Left ventricle myocardium inferior (tissue), 1 donor: ENCODE data around the gene PTPRG. TPM values are rescaled to one million over a fixed set of nuclear protein-coding genes. Genes with fewer than 3 reads are reported as not detected.

Source experiments
- DNase-seq: peaks from one replicate; pipeline ENCODE4 v3.0.0-alpha.2; 2020
- H3K27ac ChIP-seq: fragments of 200-600 bp; replicated peaks from 2 replicates; pipeline ENCODE4 v1.8.0; 2021
- H3K27me3 ChIP-seq: fragments of 200-600 bp; 2 replicates; pipeline ENCODE4 v1.8.0; 2021; ENCODE audit warnings: low read depth
- H3K36me3 ChIP-seq: fragments of 200-600 bp; 2 replicates; pipeline ENCODE4 v1.8.0; 2021
- H3K4me1 ChIP-seq: fragments of 200-600 bp; 2 replicates; pipeline ENCODE4 v1.8.0; 2021
- H3K4me3 ChIP-seq: fragments of 200-600 bp; 2 replicates; pipeline ENCODE4 v1.8.0; 2021; ENCODE audit warnings: mild to moderate bottlenecking, moderate library complexity
- H3K9me3 ChIP-seq: fragments of 200-600 bp; replicated peaks from 2 replicates; pipeline ENCODE4 v1.8.0; 2021
- CTCF ChIP-seq: fragments of 200-600 bp; IDR thresholded peaks from 2 replicates; pipeline ENCODE4 v1.8.0; 2021; ENCODE audit warnings: antibody characterized with exemption, mild to moderate bottlenecking, borderline replicate concordance
- intact Hi-C: fragments of 100-400 bp; cut with micrococcal nuclease; formaldehyde crosslinking; loops from one replicate; pipeline ENCODE4 v1.11.0; 2022
- total RNA-seq: library from RNA; stranded (reverse); fragmentation: NEBNext Ultra II Directional; extraction: Animal tissue kit (Norgen Biotek cat#: 25700); gene quantifications from one replicate; pipeline ENCODE4 v1.2.1, GENCODE V29; 2021
- donor health status: DM: no; HTN: yes; CAD: no; lungs with severe emphysema.

Gene PTPRG
- total RNA-seq, 1 donor from 2014 or later: 29.6 TPM

GRCh38 chr3:61673651-61674050 lies 112.3 kb downstream of the PTPRG start:
- intact Hi-C loops: no loop called here
- Histone ChIP-seq H3K4me3 (no peak overlapping the region), H3K9me3 (no peaks in the 10 kb centered on the region)

GRCh38 chr3:61674596-61674995 lies 113.2 kb downstream of the PTPRG start:
- no peak for TF ChIP-seq CTCF
- peaks cover 28% of the 10 kb centered on the region for H3K4me1 ChIP-seq
- no peak for DNase-seq

More at GRCh38 chr3:61673651-61674050, 112.3 kb downstream of the PTPRG start:
- Histone ChIP-seq H3K27ac (no peak overlapping the region), H3K4me1 (peaks cover 37% of the 10 kb centered on the region), H3K36me3 (no peaks in the 10 kb centered on the region), H3K27me3 (no peaks in the 10 kb centered on the region)
- no peak for TF ChIP-seq CTCF
- no peak for DNase-seq

GRCh38 chr3:61679026-61679425 lies 117.7 kb downstream of the PTPRG start:
- intact Hi-C loops: no loop called here
- Histone ChIP-seq H3K36me3 (no peaks in the 10 kb centered on the region), H3K27ac (no peak overlapping the region), H3K4me3 (no peak overlapping the region), H3K9me3 (no peaks in the 10 kb centered on the region), H3K27me3 (no peaks in the 10 kb centered on the region), H3K4me1 (peaks cover 24% of the 10 kb centered on the region)
- TF ChIP-seq CTCF: no peak
- no peak for DNase-seq

More at GRCh38 chr3:61674596-61674995, 113.2 kb downstream of the PTPRG start:
- no peak overlapping the region for H3K27ac ChIP-seq
- H3K27me3 ChIP-seq: no peaks in the 10 kb centered on the region
- H3K9me3 ChIP-seq: no peaks in the 10 kb centered on the region
- intact Hi-C loops: no loop called here
- H3K36me3 ChIP-seq: no peaks in the 10 kb centered on the region
- H3K4me3 ChIP-seq: no peak overlapping the region

GRCh38 chr3:61680617-61681016 lies 119.2 kb downstream of the PTPRG start:
- intact Hi-C loops: no loop called here
- H3K27me3 ChIP-seq: no peaks in the 10 kb centered on the region
- H3K36me3 ChIP-seq: no peaks in the 10 kb centered on the region
- no peak overlapping the region for H3K27ac ChIP-seq
- DNase-seq: no peak
- no peak overlapping the region for H3K4me3 ChIP-seq
- TF ChIP-seq CTCF: no peak
- H3K4me1 ChIP-seq: peaks cover 33% of the 10 kb centered on the region
- no peaks in the 10 kb centered on the region for H3K9me3 ChIP-seq

GRCh38 chr3:61681636-61682035 lies 120.3 kb downstream of the PTPRG start:
- no peak for TF ChIP-seq CTCF
- H3K27ac ChIP-seq: no peak overlapping the region
- H3K4me1 ChIP-seq: peaks cover 43% of the 10 kb centered on the region
- intact Hi-C loops: no loop called here
- no peak for DNase-seq
- H3K36me3 ChIP-seq: no peaks in the 10 kb centered on the region
- H3K27me3 ChIP-seq: no peaks in the 10 kb centered on the region
- H3K9me3 ChIP-seq: no peaks in the 10 kb centered on the region
- no peak overlapping the region for H3K4me3 ChIP-seq
